DND-41 (cell line): ENCODE measurements around the gene RGS14.

Source experiments
- ATAC-seq: fragments of 200-7000 bp; cut with Tn5 transposase; 3 replicates; pipeline ENCODE4 v1.9.1; 2021; ENCODE audit warnings: low read depth; ENCODE audit not compliant: insufficient read depth
- DNase-seq: peaks from one replicate; pipeline ENCODE4 v3.0.0-alpha.2; 2020
- H2AFZ ChIP-seq: 2 replicates; pipeline ENCODE4 v1.6.0; 2012; ENCODE audit warnings: low read depth, low read length
- H3K27ac ChIP-seq: 2 replicates; pipeline ENCODE4 v1.5.1; 2012; ENCODE audit warnings: low read length, inconsistent platforms
- H3K27me3 ChIP-seq: fragments of 200-600 bp; sonication (generic); 2 replicates; pipeline ENCODE4 v1.6.0; 2012; ENCODE audit warnings: low read length, mild to moderate bottlenecking, inconsistent platforms; ENCODE audit not compliant: insufficient read depth, poor library complexity
- H3K36me3 ChIP-seq: 2 replicates; pipeline ENCODE4 v1.5.1; 2012; ENCODE audit warnings: low read length, inconsistent platforms; ENCODE audit not compliant: insufficient read depth
- H3K4me1 ChIP-seq: 2 replicates; pipeline ENCODE4 v1.5.1; 2012; ENCODE audit warnings: mild to moderate bottlenecking, low read length; ENCODE audit not compliant: insufficient read depth
- H3K4me2 ChIP-seq: 2 replicates; pipeline ENCODE4 v1.6.0; 2012; ENCODE audit warnings: mild to moderate bottlenecking, moderate library complexity, low read length, inconsistent platforms; ENCODE audit not compliant: insufficient read depth
- H3K4me3 ChIP-seq, 2 experiments: fragments of 200-600 bp in 1 of 2; shearing (Covaris generic) in 1 of 2; 2 replicates each; pipeline ENCODE4 v1.5.1; 2012 to 2016; ENCODE audit warnings: inconsistent platforms in 2 of 2, low read length in 2 of 2, mild to moderate bottlenecking in 2 of 2, low read depth in 1 of 2, moderate library complexity in 1 of 2
- H3K79me2 ChIP-seq: 2 replicates; pipeline ENCODE4 v1.6.0; 2012; ENCODE audit warnings: low read length, inconsistent platforms; ENCODE audit not compliant: insufficient read depth
- H3K9ac ChIP-seq: 2 replicates; pipeline ENCODE4 v1.6.0; 2012; ENCODE audit warnings: low read depth, mild to moderate bottlenecking, inconsistent platforms, low read length, moderate library complexity
- H3K9me3 ChIP-seq: 2 replicates; pipeline ENCODE4 v1.5.1; 2012; ENCODE audit warnings: low read length, moderate library complexity, mild to moderate bottlenecking, inconsistent platforms; ENCODE audit not compliant: insufficient read depth, severe bottlenecking
- H4K20me1 ChIP-seq: 2 replicates; pipeline ENCODE4 v1.6.0; 2012; ENCODE audit warnings: low read length; ENCODE audit not compliant: insufficient read depth
- CTCF ChIP-seq: IDR thresholded peaks from 2 replicates; pipeline ENCODE4 v1.5.1; 2012; ENCODE audit warnings: borderline replicate concordance, low read length, moderate library complexity, mild to moderate bottlenecking; ENCODE audit not compliant: poor library complexity, severe bottlenecking; ENCODE audit errors: extremely low read depth
- EZH2 ChIP-seq: IDR thresholded peaks from 3 replicates; pipeline ENCODE4 v1.6.1; 2012; ENCODE audit warnings: borderline replicate concordance, low read depth, mild to moderate bottlenecking, moderate library complexity, low read length, inconsistent platforms; ENCODE audit not compliant: severe bottlenecking

The RGS14 gene

GRCh38 chr5:177356746-177357145 is 978 bp upstream of the RGS14 start:
- no peak overlapping the region for H3K9ac ChIP-seq
- H3K9me3 ChIP-seq = no peaks in the 10 kb centered on the region
- DNase-seq (no peak), ATAC-seq (no peak)
- peaks cover 33% of the 10 kb centered on the region for H3K4me1 ChIP-seq
- no peak overlapping the region; the same call in 1 of the 2 replicates for H3K4me2 ChIP-seq
- no peak overlapping the region for H3K27ac ChIP-seq
- TF ChIP-seq EZH2 (no peak), CTCF (no peak)
- H4K20me1 ChIP-seq = no peaks in the 10 kb centered on the region
- no peaks in the 10 kb centered on the region for H3K27me3 ChIP-seq
- no peaks in the 10 kb centered on the region for H3K36me3 ChIP-seq
- H3K79me2 ChIP-seq = no peaks in the 10 kb centered on the region
- no peak overlapping the region for H3K4me3 ChIP-seq
- no peak overlapping the region for H2AFZ ChIP-seq

GRCh38 chr5:177357146-177357458 is 622 bp upstream of the RGS14 start:
- DNase-seq (no peak), ATAC-seq (no peak)
- peaks cover 30% of the 10 kb centered on the region for H3K4me1 ChIP-seq
- peak overlapping the region; percentile 93 for H3K4me2 ChIP-seq
- H3K9me3 ChIP-seq = no peaks in the 10 kb centered on the region
- H4K20me1 ChIP-seq = no peaks in the 10 kb centered on the region
- H2AFZ ChIP-seq = no peak overlapping the region
- H3K27me3 ChIP-seq = no peaks in the 10 kb centered on the region
- H3K27ac ChIP-seq = peak overlapping the region; percentile 57; the same call in 1 of the 2 replicates
- H3K9ac ChIP-seq = peak overlapping the region; percentile 58; the same call in 1 of the 2 replicates
- no peaks in the 10 kb centered on the region for H3K79me2 ChIP-seq
- no peaks in the 10 kb centered on the region for H3K36me3 ChIP-seq
- H3K4me3 ChIP-seq = peak overlapping the region in 1 of 2 experiments; percentile 67; a peak in 2 of 4 replicates
- no peak for TF ChIP-seq EZH2
- no peak for TF ChIP-seq CTCF

GRCh38 chr5:177358370-177358819 is 671 bp downstream of the RGS14 start:
- TF ChIP-seq EZH2 (no peak), CTCF (no peak)
- no peaks in the 10 kb centered on the region for H3K36me3 ChIP-seq
- no peak for DNase-seq
- no peaks in the 10 kb centered on the region for H3K27me3 ChIP-seq
- H2AFZ ChIP-seq = peak overlapping the region; percentile 69; the same call in 1 of the 2 replicates
- H3K9me3 ChIP-seq = no peaks in the 10 kb centered on the region
- peak overlapping the region; percentile 58 for H3K9ac ChIP-seq
- H3K4me2 ChIP-seq = peak overlapping the region; percentile 93
- ATAC-seq = peak; percentile 2; the same call in 1 of the 3 replicates
- H4K20me1 ChIP-seq = no peaks in the 10 kb centered on the region
- H3K4me3 ChIP-seq = peak overlapping the region in 1 of 2 experiments; percentile 67; a peak in 2 of 4 replicates
- H3K79me2 ChIP-seq = no peaks in the 10 kb centered on the region
- H3K4me1 ChIP-seq = peaks cover 31% of the 10 kb centered on the region
- H3K27ac ChIP-seq = peak overlapping the region; percentile 65
